Liver (tissue), 9 donors: ENCODE data around the gene PLA1A. TPM values are rescaled to one million over a fixed set of nuclear protein-coding genes. Genes with fewer than 3 reads are reported as not detected.

ENCODE experiments used
- DNase-seq: peaks from one replicate; pipeline ENCODE4 v3.0.0-alpha.2; 2017; ENCODE audit warnings: low spot score
- H3K27ac ChIP-seq, 2 donors: one replicate each; pipeline ENCODE4 v1.7.0; 2013; ENCODE audit warnings: inconsistent platforms in 2 of 2, low read length in 2 of 2, control low read depth in 1 of 2, low read depth in 1 of 2, mild to moderate bottlenecking in 1 of 2
- H3K27me3 ChIP-seq, 4 donors: one replicate each; pipeline versions ENCODE4 v1.6.1 to v1.7.0; 2013; ENCODE audit warnings: low read length in 3 of 4, inconsistent platforms in 1 of 4, mild to moderate bottlenecking in 1 of 4, moderate library complexity in 1 of 4; ENCODE audit not compliant: control insufficient read depth in 4 of 4, insufficient read depth in 4 of 4
- H3K36me3 ChIP-seq, 4 donors: one replicate each; pipeline versions ENCODE4 v1.6.1 to v1.7.0; 2013; ENCODE audit warnings: low read length in 3 of 4, mild to moderate bottlenecking in 3 of 4, low read depth in 1 of 4, moderate library complexity in 1 of 4; ENCODE audit not compliant: control insufficient read depth in 4 of 4, insufficient read depth in 3 of 4
- H3K4me1 ChIP-seq, 4 donors: one replicate each; pipeline versions ENCODE4 v1.6.1 to v1.7.0; 2013; ENCODE audit warnings: low read length in 3 of 4, mild to moderate bottlenecking in 3 of 4, moderate library complexity in 1 of 4; ENCODE audit not compliant: control insufficient read depth in 4 of 4, insufficient read depth in 4 of 4
- H3K4me3 ChIP-seq, 3 donors: one replicate each; pipeline versions ENCODE4 v1.6.1 to v1.7.0; 2013; ENCODE audit warnings: low read length in 3 of 3, control low read depth in 1 of 3, low read depth in 1 of 3, mild to moderate bottlenecking in 1 of 3
- H3K9ac ChIP-seq, 2 donors: one replicate each; pipeline ENCODE4 v1.7.0; 2013; ENCODE audit warnings: low read length in 2 of 2, mild to moderate bottlenecking in 2 of 2, moderate library complexity in 2 of 2, control low read depth in 1 of 2, low read depth in 1 of 2
- H3K9me3 ChIP-seq, 4 donors: one replicate each; pipeline versions ENCODE4 v1.6.1 to v1.7.0; 2013; ENCODE audit warnings: low read length in 3 of 4; ENCODE audit not compliant: control insufficient read depth in 4 of 4
- HNF4A ChIP-seq, 2 donors: conservative IDR thresholded peaks; 2 replicates each; pipeline ENCODE4 v1.6.1; 2016; ENCODE audit warnings: antibody characterized with exemption in 2 of 2, mild to moderate bottlenecking in 2 of 2
- JUND ChIP-seq, 2 donors: IDR thresholded peaks; 2 replicates each; pipeline ENCODE4 v1.6.1; 2016; ENCODE audit warnings: antibody characterized with exemption in 2 of 2
- NR2F2 ChIP-seq: IDR thresholded peaks from 2 replicates; pipeline ENCODE4 v1.6.1; 2016; ENCODE audit warnings: antibody characterized with exemption
- REST ChIP-seq: IDR thresholded peaks from 2 replicates; pipeline ENCODE4 v1.6.1; 2016; ENCODE audit warnings: antibody characterized with exemption, mild to moderate bottlenecking
- WGBS: extraction: QIAGEN DNeasy Blood & Tissue Kit; methylation state at CpG from one replicate; pipeline ENCODE4 v1.1.7; 2013; 5-methylcytosine and 5-hydroxymethylcytosine counted together
- polyA plus RNA-seq, 2 donors: library from polyadenylated mRNA; stranded (reverse) in 1 of 2; unstranded in 1 of 2; fragments of 200-250 nt in 1 of 2; fragments of >200 nt in 1 of 2; fragmentation: Nextera tagmentation in 1 of 2; extraction: Ambion mirVana in 1 of 2; gene quantifications; one replicate each; pipeline versions ENCODE4 v1.2.1 to v1.2.3, GENCODE V29; 2013 to 2015
- total RNA-seq, 2 donors: library from RNA; depleted of rRNA; stranded (reverse); fragments of >200 nt; gene quantifications; one replicate each; pipeline ENCODE4 v1.2.3, GENCODE V29; 2014
- TF ChIP-seq, protein P1 (sequence below): IDR thresholded peaks from 2 replicates; pipeline ENCODE4 v1.6.1; 2016; ENCODE audit warnings: antibody characterized with exemption
- TF ChIP-seq, protein P2 (sequence below): fragments of 150-350 bp; IDR thresholded peaks from 2 replicates; pipeline ENCODE4 v1.5.1; 2017; ENCODE audit warnings: improper control_type of control experiment, low read depth, low read length; ENCODE audit not compliant: missing input control
- donor health status: healthy.
- donor health status: healthy.
- donor health status: healthy.
- donor health status: healthy.
- donor health status: healthy.

The PLA1A gene
- total and polyA plus RNA-seq, 4 donors = 6.0 to 63.9 (median 33.0) TPM

DNA sequence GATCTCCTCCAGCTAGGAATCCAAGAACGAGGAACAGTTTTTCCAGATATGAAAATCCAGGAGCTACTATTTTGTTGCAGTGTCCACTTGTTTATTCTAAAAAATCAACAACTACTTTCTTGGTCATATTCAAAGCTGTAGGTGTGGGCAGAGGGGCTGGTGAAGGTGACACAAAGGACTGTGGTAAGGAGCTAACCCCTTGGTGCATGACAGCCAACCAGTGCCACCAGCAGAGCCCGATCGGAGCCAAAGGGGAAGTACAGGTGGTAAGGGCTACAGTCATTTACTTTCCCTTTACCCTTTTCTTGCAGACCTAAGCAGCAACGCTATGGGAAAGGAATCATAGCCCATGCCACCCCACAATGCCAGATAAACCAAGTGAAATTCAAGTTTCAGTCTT lies 30.7 kb downstream of the PLA1A start:
- no peak for DNase-seq
- TF ChIP-seq, protein P1, sequence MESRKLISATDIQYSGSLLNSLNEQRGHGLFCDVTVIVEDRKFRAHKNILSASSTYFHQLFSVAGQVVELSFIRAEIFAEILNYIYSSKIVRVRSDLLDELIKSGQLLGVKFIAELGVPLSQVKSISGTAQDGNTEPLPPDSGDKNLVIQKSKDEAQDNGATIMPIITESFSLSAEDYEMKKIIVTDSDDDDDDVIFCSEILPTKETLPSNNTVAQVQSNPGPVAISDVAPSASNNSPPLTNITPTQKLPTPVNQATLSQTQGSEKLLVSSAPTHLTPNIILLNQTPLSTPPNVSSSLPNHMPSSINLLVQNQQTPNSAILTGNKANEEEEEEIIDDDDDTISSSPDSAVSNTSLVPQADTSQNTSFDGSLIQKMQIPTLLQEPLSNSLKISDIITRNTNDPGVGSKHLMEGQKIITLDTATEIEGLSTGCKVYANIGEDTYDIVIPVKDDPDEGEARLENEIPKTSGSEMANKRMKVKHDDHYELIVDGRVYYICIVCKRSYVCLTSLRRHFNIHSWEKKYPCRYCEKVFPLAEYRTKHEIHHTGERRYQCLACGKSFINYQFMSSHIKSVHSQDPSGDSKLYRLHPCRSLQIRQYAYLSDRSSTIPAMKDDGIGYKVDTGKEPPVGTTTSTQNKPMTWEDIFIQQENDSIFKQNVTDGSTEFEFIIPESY = no peak
- no peak for TF ChIP-seq JUND (IDR thresholded peaks at IDR 0.05)
- TF ChIP-seq REST = no peak

GRCh38 chr3:119628816-119629445 lies 31.2 kb downstream of the PLA1A start:
- Histone ChIP-seq H3K36me3 (peaks cover 0 to 3% (median 0%) of the 10 kb centered on the region in 4 donors), H3K27me3 (no peaks in the 10 kb centered on the region), H3K27ac (no peak overlapping the region), H3K4me1 (no peaks in the 10 kb centered on the region), H3K9ac (no peak overlapping the region), H3K9me3 (no peaks in the 10 kb centered on the region), H3K4me3 (no peak overlapping the region)
- no peak for DNase-seq
- WGBS = 76% methylated on average over 1 of the region's 1 CpG
- TF ChIP-seq, protein P2, sequence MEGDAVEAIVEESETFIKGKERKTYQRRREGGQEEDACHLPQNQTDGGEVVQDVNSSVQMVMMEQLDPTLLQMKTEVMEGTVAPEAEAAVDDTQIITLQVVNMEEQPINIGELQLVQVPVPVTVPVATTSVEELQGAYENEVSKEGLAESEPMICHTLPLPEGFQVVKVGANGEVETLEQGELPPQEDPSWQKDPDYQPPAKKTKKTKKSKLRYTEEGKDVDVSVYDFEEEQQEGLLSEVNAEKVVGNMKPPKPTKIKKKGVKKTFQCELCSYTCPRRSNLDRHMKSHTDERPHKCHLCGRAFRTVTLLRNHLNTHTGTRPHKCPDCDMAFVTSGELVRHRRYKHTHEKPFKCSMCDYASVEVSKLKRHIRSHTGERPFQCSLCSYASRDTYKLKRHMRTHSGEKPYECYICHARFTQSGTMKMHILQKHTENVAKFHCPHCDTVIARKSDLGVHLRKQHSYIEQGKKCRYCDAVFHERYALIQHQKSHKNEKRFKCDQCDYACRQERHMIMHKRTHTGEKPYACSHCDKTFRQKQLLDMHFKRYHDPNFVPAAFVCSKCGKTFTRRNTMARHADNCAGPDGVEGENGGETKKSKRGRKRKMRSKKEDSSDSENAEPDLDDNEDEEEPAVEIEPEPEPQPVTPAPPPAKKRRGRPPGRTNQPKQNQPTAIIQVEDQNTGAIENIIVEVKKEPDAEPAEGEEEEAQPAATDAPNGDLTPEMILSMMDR = no peak
- TF ChIP-seq NR2F2 = peak; percentile 54

More for the DNA sequence above, 30.7 kb downstream of the PLA1A start:
- Histone ChIP-seq H3K9ac (no peak overlapping the region), H3K4me3 (no peak overlapping the region), H3K36me3 (peaks cover 0 to 3% (median 0%) of the 10 kb centered on the region in 4 donors), H3K4me1 (no peaks in the 10 kb centered on the region), H3K27ac (no peak overlapping the region), H3K9me3 (no peaks in the 10 kb centered on the region), H3K27me3 (no peaks in the 10 kb centered on the region)
- WGBS = 88% methylated on average over 4 of the region's 4 CpGs

- Histone ChIP-seq H3K4me3 (no peak overlapping the region), H3K27me3 (no peaks in the 10 kb centered on the region), H3K27ac (no peak overlapping the region), H3K9me3 (no peaks in the 10 kb centered on the region), H3K4me1 (no peaks in the 10 kb centered on the region), H3K36me3 (peaks cover 0 to 3% (median 0%) of the 10 kb centered on the region in 4 donors), H3K9ac (no peak overlapping the region)
- no peak for TF ChIP-seq NR2F2
- peak in 1 of 2 donors; percentile 40 for TF ChIP-seq HNF4A (conservative IDR thresholded peaks at IDR 0.05)
- WGBS = 88% methylated on average over 8 of the region's 8 CpGs
- no peak for DNase-seq
Observed at GRCh38 chr3:119630128-119630879, 32.6 kb downstream of the PLA1A start.
